ENCODE measurements around the gene OR2L13.
"Not testable (repeated sequence)": the region's sequence is repeated elsewhere in the genome, so short reads cannot be mapped to it uniquely, and the experiment has no call there.

Gene OR2L13

DNA sequence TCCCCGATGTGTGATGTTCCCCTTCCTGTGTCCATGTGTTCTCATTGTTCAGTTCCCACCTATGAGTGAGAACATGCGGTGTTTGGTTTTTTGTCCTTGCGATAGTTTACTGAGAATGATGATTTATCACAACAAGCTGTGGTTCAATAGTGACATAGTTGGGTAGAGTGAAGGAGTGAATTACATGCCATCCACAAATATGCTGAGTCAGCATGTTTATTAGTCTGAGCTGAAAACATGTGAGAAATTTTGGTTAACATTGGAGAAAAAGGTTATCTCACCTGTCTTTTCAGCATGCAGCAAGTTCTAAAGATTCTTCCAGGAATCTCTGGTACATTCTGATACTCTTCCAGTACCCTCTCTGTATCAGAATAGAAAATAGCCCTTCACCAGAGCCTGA lies 29.4 kb upstream of the OR2L13 start:
- no peak overlapping the region for H3K27ac ChIP-seq
- TF ChIP-seq CTCF (IDR thresholded peaks at IDR 0.05) = no peak

DNA sequence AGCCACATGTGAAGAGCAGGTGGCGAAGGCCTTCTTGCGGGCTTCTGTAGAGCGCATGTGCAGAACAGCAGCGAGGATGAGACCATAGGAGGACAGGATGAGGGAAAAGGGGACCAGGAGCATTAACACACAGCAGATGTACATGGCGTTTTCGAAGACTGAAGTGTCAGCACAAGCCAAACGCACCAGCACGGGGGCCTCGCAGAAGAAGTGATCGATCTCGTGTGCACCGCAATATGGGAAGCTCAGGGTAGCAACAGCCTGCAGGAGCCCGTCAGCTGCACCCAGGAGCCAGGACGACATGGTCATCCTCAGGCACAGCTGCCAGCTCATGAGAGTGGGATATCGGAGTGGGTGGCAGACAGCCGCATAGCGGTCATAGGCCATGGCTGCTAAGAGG lies 11.1 kb upstream of the OR2L13 start:
- H3K27ac ChIP-seq = not testable (repeated sequence)

DNA sequence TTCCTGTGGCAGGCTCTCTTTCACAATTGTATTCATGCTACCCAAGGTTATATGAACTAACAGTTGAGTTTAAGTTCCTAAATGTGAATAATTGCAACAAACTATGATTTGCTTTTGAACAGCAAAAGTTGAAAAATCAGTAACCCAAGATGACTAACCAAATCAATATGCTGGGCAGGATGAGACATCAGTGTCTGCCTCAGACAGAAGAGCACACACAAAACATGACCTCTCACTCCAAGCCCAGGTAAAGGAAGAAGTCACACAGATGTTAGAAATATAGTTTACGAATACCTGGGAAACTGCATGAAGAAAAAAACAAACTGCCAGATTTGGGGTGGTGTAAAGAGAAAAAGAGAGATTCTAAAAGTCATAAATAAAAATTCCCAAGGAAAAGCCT lies 3.5 kb downstream of the OR2L13 start:
- H3K27ac ChIP-seq = no peak overlapping the region
- TF ChIP-seq ZFX (IDR thresholded peaks at IDR 0.05; ENCODE audit: borderline replicate concordance) (no peak), CTCF (IDR thresholded peaks at IDR 0.05) (no peak)

DNA sequence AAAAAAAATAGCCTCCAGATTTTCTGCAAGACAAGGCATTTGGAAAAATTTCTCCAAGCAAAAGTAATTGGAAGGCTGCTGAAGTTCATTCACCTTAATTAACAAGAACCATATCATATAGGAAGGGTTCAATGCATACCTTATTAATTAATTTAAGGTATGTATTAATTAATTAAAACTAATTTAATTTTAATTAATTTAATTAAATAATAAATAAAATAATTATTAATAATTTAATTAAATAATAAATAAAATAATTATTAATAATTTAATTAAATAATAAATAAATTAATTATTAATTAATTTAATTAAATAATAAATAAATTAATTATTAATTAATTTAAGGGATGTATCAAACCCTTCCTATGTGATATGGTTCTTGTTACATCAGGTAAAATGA lies 7.9 kb downstream of the OR2L13 start:
- H3K27ac ChIP-seq = no peak overlapping the region
- TF ChIP-seq CTCF (IDR thresholded peaks at IDR 0.05) (no peak), ZFX (IDR thresholded peaks at IDR 0.05; ENCODE audit: borderline replicate concordance) (no peak)

- no peak overlapping the region for H3K27ac ChIP-seq
- no peak for TF ChIP-seq CTCF (IDR thresholded peaks at IDR 0.05)
- no peak for TF ChIP-seq ZFX (IDR thresholded peaks at IDR 0.05; ENCODE audit: borderline replicate concordance)
Measured at GRCh38 chr1:248111157-248111556, 16.2 kb downstream of the OR2L13 start.

DNA sequence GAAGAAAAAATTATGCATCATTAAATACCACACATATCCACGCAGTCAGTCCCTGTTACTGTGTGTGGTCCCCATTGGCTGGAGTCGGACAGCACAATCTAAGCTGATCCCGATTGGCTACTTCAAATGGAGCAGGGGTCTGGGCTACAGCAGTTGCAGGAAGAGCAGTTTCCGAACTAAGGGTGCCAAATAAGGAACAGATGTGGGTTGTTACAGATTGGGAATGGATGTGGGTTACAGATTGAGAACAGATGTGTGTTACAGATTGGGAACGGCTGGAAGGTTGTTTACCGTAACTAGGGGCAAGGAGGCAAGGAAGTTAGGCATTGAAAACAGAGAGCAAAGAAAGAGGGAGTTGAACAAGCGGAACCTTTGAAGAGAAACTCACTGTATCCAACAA lies 19.9 kb downstream of the OR2L13 start:
- TF ChIP-seq ZFX (IDR thresholded peaks at IDR 0.05; ENCODE audit: borderline replicate concordance) = no peak
- TF ChIP-seq CTCF (IDR thresholded peaks at IDR 0.05) = no peak
- H3K27ac ChIP-seq = no peak overlapping the region

DNA sequence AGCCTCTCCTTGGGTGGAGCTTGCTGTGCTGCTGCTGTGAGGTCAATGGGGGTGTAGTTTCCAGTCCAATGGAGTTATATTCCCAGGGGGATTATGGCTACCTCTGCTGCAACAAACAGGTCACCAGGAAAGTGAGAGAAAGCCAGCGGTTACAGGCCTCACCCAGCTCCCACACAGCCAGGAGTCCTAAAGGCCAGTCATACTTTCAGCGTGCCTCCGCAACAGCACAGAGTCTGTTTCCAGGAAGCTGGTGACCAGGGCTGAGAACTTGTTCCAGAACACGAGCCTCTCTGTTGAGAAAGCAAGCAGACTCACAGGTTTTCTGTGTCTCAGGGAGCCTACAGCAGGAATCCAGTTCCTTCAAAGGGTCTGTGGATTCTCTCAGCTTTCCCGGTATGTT lies 32.7 kb downstream of the OR2L13 start:
- H3K27ac ChIP-seq = no peak overlapping the region
- TF ChIP-seq CTCF (IDR thresholded peaks at IDR 0.05) = no peak
- TF ChIP-seq ZFX (IDR thresholded peaks at IDR 0.05; ENCODE audit: borderline replicate concordance) = no peak

- H3K27ac ChIP-seq = no peak overlapping the region
- TF ChIP-seq CTCF (IDR thresholded peaks at IDR 0.05) = no peak
- TF ChIP-seq ZFX (IDR thresholded peaks at IDR 0.05; ENCODE audit: borderline replicate concordance) = no peak
Measured at GRCh38 chr1:248136811-248137210, 41.8 kb downstream of the OR2L13 start.

All from 22Rv1 (cell line).